ENCODE data around the gene OR1D5.
"Not testable (repeated sequence)": the region's sequence is repeated elsewhere in the genome, so short reads cannot be mapped to it uniquely, and the experiment has no call there.

GRCh38 chr17:3063507-3063906 lies at the start of gene OR1D5:
- not testable (repeated sequence) for TF ChIP-seq EZH2 (IDR thresholded peaks at IDR 0.05; ENCODE audit: borderline replicate concordance, control insufficient read depth, low read depth, low read length); SMARCA5 (IDR thresholded peaks at IDR 0.05); NRF1 (conservative IDR thresholded peaks at IDR 0.05; ENCODE audit: low read depth, low read length); POLR2A (IDR thresholded peaks at IDR 0.05; ENCODE audit: low read depth, low read length); YY1 (IDR thresholded peaks at IDR 0.05; ENCODE audit: low read depth, low read length); CTCF (IDR thresholded peaks at IDR 0.05 in 2 of 3, conservative IDR thresholded peaks at IDR 0.05 in 1 of 3; ENCODE audit: control insufficient read depth in 2 of 3, extremely low read depth in 1 of 3, insufficient read depth in 1 of 3, low read depth in 3 of 3, low read length in 3 of 3); ZZZ3 (IDR thresholded peaks at IDR 0.05; ENCODE audit: control insufficient read depth, insufficient read length, low read depth); SIN3A (IDR thresholded peaks at IDR 0.05; ENCODE audit: low read depth, low read length); BCLAF1 (IDR thresholded peaks at IDR 0.05); BHLHE40 (IDR thresholded peaks at IDR 0.05; ENCODE audit: borderline replicate concordance in 1 of 2, low read depth in 2 of 2, low read length in 1 of 2); ATF7 (IDR thresholded peaks at IDR 0.05; ENCODE audit: low read depth)

All from GM12878 (cell line).